Prostate gland (tissue), 2 donors: Measurements from ENCODE around the gene USP25. TPM values are rescaled to one million over a fixed set of nuclear protein-coding genes. Genes with fewer than 3 reads are reported as not detected.

ENCODE experiments used
- DNase-seq: peaks from one replicate; pipeline ENCODE4 v3.0.0-alpha.2; 2019; ENCODE audit warnings: low spot score
- H3K27ac ChIP-seq, 2 donors: fragments of 200-600 bp; sonication (generic); 2 replicates each; pipeline ENCODE4 v1.5.1; 2017 to 2019
- H3K27me3 ChIP-seq: fragments of 200-600 bp; sonication (generic); replicated peaks from 2 replicates; pipeline ENCODE4 v1.5.1; 2019; ENCODE audit not compliant: insufficient read depth
- H3K36me3 ChIP-seq, 2 donors: fragments of 200-600 bp; sonication (generic); 1 replicate in 1 of 2; 2 replicates in 1 of 2; pipeline versions ENCODE4 v1.5.1 to v1.8.1; 2017 to 2019
- H3K4me1 ChIP-seq: fragments of 200-600 bp; sonication (generic); replicated peaks from 2 replicates; pipeline ENCODE4 v1.5.1; 2019
- H3K4me3 ChIP-seq, 2 donors: fragments of 200-600 bp; sonication (generic); 2 replicates each; pipeline ENCODE4 v1.5.1; 2017 to 2019
- H3K9me3 ChIP-seq: fragments of 200-600 bp; sonication (generic); 2 replicates; pipeline ENCODE4 v1.5.1; 2017
- CTCF ChIP-seq, 4 experiments: fragments of 200-600 bp in 2 of 4; fragments of 450-650 bp in 2 of 4; sonication (generic) in 2 of 4; IDR thresholded peaks; 1 replicate in 3 of 4; 2 replicates in 1 of 4; pipeline ENCODE4 v1.5.1; 2016 to 2019; ENCODE audit warnings: antibody characterized with exemption in 4 of 4, mild to moderate bottlenecking in 2 of 4, moderate library complexity in 2 of 4
- POLR2A ChIP-seq: fragments of 450-650 bp; IDR thresholded peaks from one replicate; pipeline ENCODE4 v1.6.1; 2016; ENCODE audit warnings: antibody characterized with exemption, mild to moderate bottlenecking
- POLR2AphosphoS5 ChIP-seq: sonication (generic); formaldehyde crosslinking; IDR thresholded peaks from one replicate; pipeline ENCODE4 v1.6.1; 2017; ENCODE audit warnings: antibody characterized with exemption
- WGBS: methylation state at CpG from one replicate; pipeline ENCODE4 v1.1.5; 2018; 5-methylcytosine and 5-hydroxymethylcytosine counted together
- intact Hi-C: fragments of 100-400 bp; cut with DNase I; formaldehyde crosslinking; loops from one replicate; pipeline ENCODE4 v1.14.2; 2022
- total RNA-seq, 2 donors: library from RNA; depleted of rRNA; stranded (reverse); fragments of >200 nt; gene quantifications; one replicate each; pipeline ENCODE4 v1.1.0, GENCODE V29; 2016

The USP25 gene
- total RNA-seq, 2 donors from 2014 or later, result 30.4 to 49.3 TPM

GRCh38 chr21:15872236-15872635 lies 142.5 kb downstream of the USP25 start:
- H3K4me3 ChIP-seq, result no peak overlapping the region
- no peak for DNase-seq
- H3K36me3 ChIP-seq, result no peaks in the 10 kb centered on the region
- intact Hi-C loops, result no loop called here
- H3K4me1 ChIP-seq, result no peaks in the 10 kb centered on the region
- TF ChIP-seq POLR2A (no peak), CTCF (IDR thresholded peaks at IDR 0.05) (no peak), POLR2AphosphoS5 (no peak)
- H3K27ac ChIP-seq, result no peak overlapping the region
- no peaks in the 10 kb centered on the region for H3K9me3 ChIP-seq
- no peaks in the 10 kb centered on the region for H3K27me3 ChIP-seq
- 96% methylated on average over 4 of the region's 4 CpGs for WGBS

GRCh38 chr21:15874615-15875014 lies 144.8 kb downstream of the USP25 start:
- Histone ChIP-seq H3K4me1 (no peaks in the 10 kb centered on the region), H3K27ac (no peak overlapping the region), H3K4me3 (no peak overlapping the region), H3K9me3 (no peaks in the 10 kb centered on the region), H3K36me3 (no peaks in the 10 kb centered on the region), H3K27me3 (no peaks in the 10 kb centered on the region)
- 88% methylated on average over 5 of the region's 5 CpGs for WGBS
- TF ChIP-seq CTCF (IDR thresholded peaks at IDR 0.05) (no peak), POLR2A (no peak), POLR2AphosphoS5 (no peak)
- intact Hi-C loops, result no loop called here
- no peak for DNase-seq

GRCh38 chr21:15875286-15875685 lies 145.5 kb downstream of the USP25 start:
- no peak for DNase-seq
- no peaks in the 10 kb centered on the region for H3K27me3 ChIP-seq
- no peaks in the 10 kb centered on the region for H3K9me3 ChIP-seq
- no peaks in the 10 kb centered on the region for H3K4me1 ChIP-seq
- intact Hi-C loops, result no loop called here
- H3K36me3 ChIP-seq, result no peaks in the 10 kb centered on the region
- TF ChIP-seq POLR2AphosphoS5, result no peak
- TF ChIP-seq CTCF (IDR thresholded peaks at IDR 0.05), result no peak
- TF ChIP-seq POLR2A, result no peak
- no peak overlapping the region for H3K27ac ChIP-seq
- WGBS, result 70% methylated on average over 3 of the region's 3 CpGs
- H3K4me3 ChIP-seq, result no peak overlapping the region

GRCh38 chr21:15893902-15894301 lies 164.1 kb downstream of the USP25 start:
- WGBS, result 74% methylated on average over 4 of the region's 4 CpGs
- no peaks in the 10 kb centered on the region for H3K36me3 ChIP-seq
- no peak for DNase-seq
- intact Hi-C loops, result loop anchor here (10.0 kb wide), 4 partner anchors 101 to 1371 kb away; no protein-coding TSS in a partner anchor
- H3K9me3 ChIP-seq, result no peaks in the 10 kb centered on the region
- H3K4me1 ChIP-seq, result no peaks in the 10 kb centered on the region
- TF ChIP-seq POLR2A (no peak), POLR2AphosphoS5 (no peak), CTCF (IDR thresholded peaks at IDR 0.05) (no peak)
- no peaks in the 10 kb centered on the region for H3K27me3 ChIP-seq
- H3K4me3 ChIP-seq, result no peak overlapping the region
- H3K27ac ChIP-seq, result no peak overlapping the region

- Histone ChIP-seq H3K27me3 (no peaks in the 10 kb centered on the region), H3K4me1 (no peaks in the 10 kb centered on the region), H3K36me3 (no peaks in the 10 kb centered on the region), H3K27ac (no peak overlapping the region), H3K9me3 (no peaks in the 10 kb centered on the region), H3K4me3 (no peak overlapping the region)
- DNase-seq, result no peak
- peak in 3 of 4 experiments; percentile 40 to 58 (median 54) for TF ChIP-seq CTCF (IDR thresholded peaks at IDR 0.05)
- no peak for TF ChIP-seq POLR2AphosphoS5
- intact Hi-C loops, result loop anchor here (10.0 kb wide), 4 partner anchors 100 to 1370 kb away; no protein-coding TSS in a partner anchor
Measured at GRCh38 chr21:15894596-15894995, 164.8 kb downstream of the USP25 start.
